ENCODE measurements around the gene ACER1.

ACER1 gene

DNA sequence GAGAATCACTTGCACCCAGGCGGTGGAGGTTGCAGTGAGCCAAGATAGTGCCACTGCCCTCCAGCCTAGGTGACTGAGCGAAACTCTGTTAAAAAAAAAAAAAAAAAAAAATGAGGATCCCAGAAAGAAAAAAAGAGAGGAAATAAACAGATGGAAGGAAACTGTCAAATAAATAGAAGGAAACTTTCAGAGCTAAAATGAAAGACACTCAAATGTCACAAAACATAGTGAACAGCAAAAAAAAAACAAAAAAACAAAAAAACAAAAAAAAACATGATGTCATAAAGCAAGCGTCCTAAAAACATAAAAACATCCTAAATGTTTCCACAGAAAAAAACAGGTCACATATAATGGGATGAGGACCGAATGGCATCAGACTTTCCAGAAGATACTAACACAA is 68.6 kb downstream of the ACER1 start:
- TF ChIP-seq EZH2phosphoT487 (IDR thresholded peaks at IDR 0.05; ENCODE audit: low read depth): no peak
- TF ChIP-seq, protein P1, sequence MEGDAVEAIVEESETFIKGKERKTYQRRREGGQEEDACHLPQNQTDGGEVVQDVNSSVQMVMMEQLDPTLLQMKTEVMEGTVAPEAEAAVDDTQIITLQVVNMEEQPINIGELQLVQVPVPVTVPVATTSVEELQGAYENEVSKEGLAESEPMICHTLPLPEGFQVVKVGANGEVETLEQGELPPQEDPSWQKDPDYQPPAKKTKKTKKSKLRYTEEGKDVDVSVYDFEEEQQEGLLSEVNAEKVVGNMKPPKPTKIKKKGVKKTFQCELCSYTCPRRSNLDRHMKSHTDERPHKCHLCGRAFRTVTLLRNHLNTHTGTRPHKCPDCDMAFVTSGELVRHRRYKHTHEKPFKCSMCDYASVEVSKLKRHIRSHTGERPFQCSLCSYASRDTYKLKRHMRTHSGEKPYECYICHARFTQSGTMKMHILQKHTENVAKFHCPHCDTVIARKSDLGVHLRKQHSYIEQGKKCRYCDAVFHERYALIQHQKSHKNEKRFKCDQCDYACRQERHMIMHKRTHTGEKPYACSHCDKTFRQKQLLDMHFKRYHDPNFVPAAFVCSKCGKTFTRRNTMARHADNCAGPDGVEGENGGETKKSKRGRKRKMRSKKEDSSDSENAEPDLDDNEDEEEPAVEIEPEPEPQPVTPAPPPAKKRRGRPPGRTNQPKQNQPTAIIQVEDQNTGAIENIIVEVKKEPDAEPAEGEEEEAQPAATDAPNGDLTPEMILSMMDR (IDR thresholded peaks at IDR 0.05; ENCODE audit: low read depth, low read length): no peak
- no peaks in the 10 kb centered on the region for H3K9me3 ChIP-seq (ENCODE audit: insufficient read depth, low read length)
- H2AFZ ChIP-seq (ENCODE audit: low read depth, low read length): no peak overlapping the region
- peaks cover 27% of the 10 kb centered on the region for H4K20me1 ChIP-seq (ENCODE audit: insufficient read depth, low read length)
- H3K4me3 ChIP-seq (ENCODE audit: low read length): no peak overlapping the region
- H3K4me1 ChIP-seq (ENCODE audit: low read length): no peaks in the 10 kb centered on the region
- H3K79me2 ChIP-seq (ENCODE audit: low read length): peaks cover 79% of the 10 kb centered on the region
- no peak overlapping the region for H3K9ac ChIP-seq (ENCODE audit: low read length)
- no peak overlapping the region for H3K27ac ChIP-seq (ENCODE audit: low read length)
- peaks cover 41% of the 10 kb centered on the region for H3K36me3 ChIP-seq (replicated peaks; ENCODE audit: low read depth, low read length)
- H3K4me2 ChIP-seq (ENCODE audit: low read length): no peak overlapping the region
- no peaks in the 10 kb centered on the region for H3K27me3 ChIP-seq (ENCODE audit: low read depth, low read length)

DNA sequence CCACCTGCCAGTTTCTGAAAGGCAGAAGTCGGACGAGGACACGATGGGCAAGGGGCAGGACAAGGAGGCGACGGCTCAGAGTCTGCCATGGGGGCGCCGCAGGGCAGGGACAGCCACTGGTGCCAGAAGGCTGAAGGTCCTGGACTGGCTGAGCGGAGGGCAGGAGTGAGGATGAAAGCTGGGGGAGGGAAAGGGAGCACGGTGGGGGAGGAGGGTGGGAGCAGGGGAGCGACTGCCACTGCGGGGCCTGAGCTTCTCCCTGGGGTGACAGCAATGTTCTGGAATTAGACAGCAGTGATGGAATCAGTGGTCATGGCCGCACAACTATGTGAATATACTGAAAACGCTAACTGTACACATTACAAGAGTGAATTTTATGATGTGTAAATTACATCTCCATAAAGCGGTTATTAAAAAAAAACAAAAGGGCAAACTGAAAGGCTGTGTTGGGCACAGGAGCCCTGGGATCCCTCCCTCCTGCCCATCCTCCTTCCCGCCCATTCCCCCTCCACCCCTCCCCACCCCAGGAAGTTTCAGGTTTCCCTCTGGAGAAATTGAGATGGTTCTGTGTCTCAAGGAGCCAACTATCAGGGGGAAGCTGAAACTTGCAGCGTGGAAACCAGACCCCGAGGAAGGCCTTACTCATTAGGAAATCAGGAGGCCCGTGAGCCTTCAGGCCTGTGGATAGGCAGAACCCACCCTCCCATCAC is 69.5 kb downstream of the ACER1 start:
- H3K9ac ChIP-seq (ENCODE audit: low read length): no peak overlapping the region
- H3K9me3 ChIP-seq (ENCODE audit: insufficient read depth, low read length): no peaks in the 10 kb centered on the region
- no peak overlapping the region for H3K4me2 ChIP-seq (ENCODE audit: low read length)
- peaks cover 80% of the 10 kb centered on the region for H3K79me2 ChIP-seq (ENCODE audit: low read length)
- TF ChIP-seq, protein P1 (IDR thresholded peaks at IDR 0.05; ENCODE audit: low read depth, low read length): no peak
- no peak for TF ChIP-seq EZH2phosphoT487 (IDR thresholded peaks at IDR 0.05; ENCODE audit: low read depth)
- H3K27ac ChIP-seq (ENCODE audit: low read length): no peak overlapping the region
- no peak overlapping the region for H2AFZ ChIP-seq (ENCODE audit: low read depth, low read length)
- no peak overlapping the region for H3K4me3 ChIP-seq (ENCODE audit: low read length)
- H3K4me1 ChIP-seq (ENCODE audit: low read length): no peaks in the 10 kb centered on the region; the same call in 1 of the 2 replicates
- peaks cover 50% of the 10 kb centered on the region for H3K36me3 ChIP-seq (replicated peaks; ENCODE audit: low read depth, low read length)
- H3K27me3 ChIP-seq (ENCODE audit: low read depth, low read length): no peaks in the 10 kb centered on the region
- H4K20me1 ChIP-seq (ENCODE audit: insufficient read depth, low read length): peaks cover 28% of the 10 kb centered on the region

DNA sequence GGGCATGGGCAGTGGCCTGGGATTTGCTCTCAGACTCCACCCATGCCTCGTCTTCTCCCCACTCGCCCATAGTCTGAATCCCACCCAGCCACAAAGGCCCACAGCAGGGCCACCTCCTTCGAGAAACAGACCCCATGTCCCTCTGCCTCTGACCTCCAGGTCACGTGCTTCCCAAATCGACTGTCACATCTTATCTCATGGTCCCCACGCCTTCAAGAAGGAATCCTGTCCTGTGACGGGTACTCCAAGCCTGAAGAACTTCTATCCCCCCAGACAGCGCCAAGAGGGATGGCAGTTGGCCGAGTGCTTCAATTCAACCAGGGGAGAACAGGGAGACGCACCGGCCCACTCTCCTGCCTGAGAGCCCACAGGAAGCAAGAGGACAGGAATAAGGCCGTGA is 70.1 kb downstream of the ACER1 start:
- no peak for TF ChIP-seq EZH2phosphoT487 (IDR thresholded peaks at IDR 0.05; ENCODE audit: low read depth)
- TF ChIP-seq, protein P1 (IDR thresholded peaks at IDR 0.05; ENCODE audit: low read depth, low read length): no peak
- no peak overlapping the region for H2AFZ ChIP-seq (ENCODE audit: low read depth, low read length)
- H3K9me3 ChIP-seq (ENCODE audit: insufficient read depth, low read length): no peaks in the 10 kb centered on the region
- no peak overlapping the region for H3K4me3 ChIP-seq (ENCODE audit: low read length)
- no peak overlapping the region for H3K9ac ChIP-seq (ENCODE audit: low read length)
- peaks cover 53% of the 10 kb centered on the region for H3K36me3 ChIP-seq (replicated peaks; ENCODE audit: low read depth, low read length)
- no peak overlapping the region for H3K4me2 ChIP-seq (ENCODE audit: low read length)
- no peak overlapping the region for H3K27ac ChIP-seq (ENCODE audit: low read length)
- H4K20me1 ChIP-seq (ENCODE audit: insufficient read depth, low read length): peaks cover 32% of the 10 kb centered on the region
- H3K79me2 ChIP-seq (ENCODE audit: low read length): peaks cover 80% of the 10 kb centered on the region
- H3K27me3 ChIP-seq (ENCODE audit: low read depth, low read length): no peaks in the 10 kb centered on the region
- H3K4me1 ChIP-seq (ENCODE audit: low read length): peaks cover 4% of the 10 kb centered on the region

DNA sequence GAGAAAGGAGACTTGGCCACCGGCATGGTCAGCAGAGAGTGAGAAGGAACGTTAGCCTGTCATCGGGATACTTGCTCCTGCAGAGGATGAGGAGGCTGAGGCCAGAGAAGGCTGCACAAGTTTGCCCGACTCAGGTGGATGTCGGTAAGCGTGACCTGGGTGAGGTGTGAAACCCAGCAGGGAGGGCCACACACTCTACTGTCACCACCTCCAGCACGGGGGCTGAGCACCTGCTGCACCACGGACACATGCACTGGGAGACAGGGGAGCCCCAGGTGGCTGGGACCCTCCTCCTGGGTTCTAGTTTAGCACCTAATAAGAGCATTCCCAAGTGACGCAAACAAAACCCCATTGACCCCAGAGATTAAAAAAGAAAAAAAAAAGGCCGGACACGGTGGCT is 70.9 kb downstream of the ACER1 start:
- H3K79me2 ChIP-seq (ENCODE audit: low read length): peaks cover 80% of the 10 kb centered on the region
- no peak overlapping the region for H3K4me3 ChIP-seq (ENCODE audit: low read length)
- H4K20me1 ChIP-seq (ENCODE audit: insufficient read depth, low read length): peaks cover 30% of the 10 kb centered on the region
- H3K9ac ChIP-seq (ENCODE audit: low read length): no peak overlapping the region
- no peak overlapping the region for H2AFZ ChIP-seq (ENCODE audit: low read depth, low read length)
- H3K4me2 ChIP-seq (ENCODE audit: low read length): no peak overlapping the region
- peaks cover 12% of the 10 kb centered on the region for H3K4me1 ChIP-seq (ENCODE audit: low read length)
- H3K9me3 ChIP-seq (ENCODE audit: insufficient read depth, low read length): no peaks in the 10 kb centered on the region
- no peak overlapping the region for H3K27ac ChIP-seq (ENCODE audit: low read length)
- no peaks in the 10 kb centered on the region for H3K27me3 ChIP-seq (ENCODE audit: low read depth, low read length)
- H3K36me3 ChIP-seq (replicated peaks; ENCODE audit: low read depth, low read length): peaks cover 48% of the 10 kb centered on the region
- TF ChIP-seq, protein P1 (IDR thresholded peaks at IDR 0.05; ENCODE audit: low read depth, low read length): no peak
- TF ChIP-seq EZH2phosphoT487 (IDR thresholded peaks at IDR 0.05; ENCODE audit: low read depth): no peak
